Testis (tissue), 3 donors: ENCODE measurements around the gene RDH5. TPM values are rescaled to one million over a fixed set of nuclear protein-coding genes. Genes with fewer than 3 reads are reported as not detected.

Source experiments
- DNase-seq: peaks from one replicate; pipeline ENCODE4 v3.0.0-alpha.2; 2019
- H3K27ac ChIP-seq, 2 donors: fragments of 200-600 bp; sonication (generic); one replicate each; pipeline ENCODE4 v1.5.1; 2019
- H3K27me3 ChIP-seq: fragments of 200-600 bp; sonication (generic); one replicate; pipeline ENCODE4 v1.5.1; 2019
- H3K36me3 ChIP-seq: fragments of 200-600 bp; sonication (generic); one replicate; pipeline ENCODE4 v1.5.1; 2017; ENCODE audit warnings: low read depth; ENCODE audit errors: missing control alignments
- H3K4me1 ChIP-seq: fragments of 200-600 bp; sonication (generic); one replicate; pipeline ENCODE4 v1.5.1; 2019
- H3K4me3 ChIP-seq, 2 donors: fragments of 200-600 bp; sonication (generic); one replicate each; pipeline ENCODE4 v1.5.1; 2017 to 2019
- H3K9me3 ChIP-seq: fragments of 200-600 bp; sonication (generic); one replicate; pipeline ENCODE4 v1.5.1; 2017
- POLR2A ChIP-seq: fragments of 450-650 bp; IDR thresholded peaks from one replicate; pipeline ENCODE4 v1.6.1; 2017; ENCODE audit warnings: antibody characterized with exemption, mild to moderate bottlenecking, moderate library complexity
- WGBS, 2 donors: methylation state at CpG; one replicate each; pipeline ENCODE4 v1.1.5; 2018; 5-methylcytosine and 5-hydroxymethylcytosine counted together
- intact Hi-C: fragments of 100-400 bp; cut with DNase I; formaldehyde crosslinking; loops from one replicate; pipeline ENCODE4 v1.15.1; 2023; ENCODE audit warnings: low total_unique reads
- polyA plus RNA-seq: library from polyadenylated mRNA; stranded (reverse); fragments of 350-450 nt; fragmentation: Illumina TruSeq; extraction: RNeasy Lipid Tissue Mini Kit (QIAGEN cat#74804); gene quantifications from one replicate; pipeline ENCODE4 v1.2.3, GENCODE V29; 2014; ENCODE audit warnings: low read depth, low replicate concordance; ENCODE audit not compliant: insufficient read depth
- total RNA-seq, 2 donors: library from RNA; depleted of rRNA; stranded (reverse); fragments of >200 nt; gene quantifications; one replicate each; pipeline ENCODE4 v1.2.3, GENCODE V29; 2016
- TF ChIP-seq, protein P1 (sequence below), 3 experiments: fragments of 450-650 bp in 2 of 3; fragments of 200-600 bp in 1 of 3; sonication (generic) in 1 of 3; IDR thresholded peaks; one replicate each; pipeline ENCODE4 v1.5.1; 2016 to 2019; ENCODE audit warnings: antibody characterized with exemption in 3 of 3, mild to moderate bottlenecking in 2 of 3, moderate library complexity in 1 of 3

RDH5 gene
- total and polyA plus RNA-seq, 3 donors from 2014 or later, result 9.8 to 18.0 (median 15.1) TPM

DNA sequence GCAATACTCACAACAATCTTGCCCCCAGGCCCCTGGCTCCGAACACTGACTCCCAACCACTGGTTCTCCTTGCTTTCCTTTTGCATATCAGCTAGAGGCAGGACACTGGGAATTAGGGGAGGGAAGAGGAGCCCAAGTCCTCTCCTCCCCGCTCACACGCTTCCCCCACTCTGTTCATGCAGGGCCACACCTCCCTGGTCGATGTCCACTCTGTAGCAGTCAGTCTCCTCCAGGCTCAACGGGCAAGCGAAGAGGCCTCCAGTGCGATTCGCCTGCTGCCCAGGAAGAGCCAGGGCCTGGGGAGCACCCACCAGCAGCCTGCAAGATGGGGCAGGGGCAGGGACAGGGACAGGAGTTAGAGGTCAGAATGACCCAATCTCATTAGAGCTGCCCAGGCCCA, 17.3 kb upstream of the RDH5 start:
- TF ChIP-seq, protein P1, sequence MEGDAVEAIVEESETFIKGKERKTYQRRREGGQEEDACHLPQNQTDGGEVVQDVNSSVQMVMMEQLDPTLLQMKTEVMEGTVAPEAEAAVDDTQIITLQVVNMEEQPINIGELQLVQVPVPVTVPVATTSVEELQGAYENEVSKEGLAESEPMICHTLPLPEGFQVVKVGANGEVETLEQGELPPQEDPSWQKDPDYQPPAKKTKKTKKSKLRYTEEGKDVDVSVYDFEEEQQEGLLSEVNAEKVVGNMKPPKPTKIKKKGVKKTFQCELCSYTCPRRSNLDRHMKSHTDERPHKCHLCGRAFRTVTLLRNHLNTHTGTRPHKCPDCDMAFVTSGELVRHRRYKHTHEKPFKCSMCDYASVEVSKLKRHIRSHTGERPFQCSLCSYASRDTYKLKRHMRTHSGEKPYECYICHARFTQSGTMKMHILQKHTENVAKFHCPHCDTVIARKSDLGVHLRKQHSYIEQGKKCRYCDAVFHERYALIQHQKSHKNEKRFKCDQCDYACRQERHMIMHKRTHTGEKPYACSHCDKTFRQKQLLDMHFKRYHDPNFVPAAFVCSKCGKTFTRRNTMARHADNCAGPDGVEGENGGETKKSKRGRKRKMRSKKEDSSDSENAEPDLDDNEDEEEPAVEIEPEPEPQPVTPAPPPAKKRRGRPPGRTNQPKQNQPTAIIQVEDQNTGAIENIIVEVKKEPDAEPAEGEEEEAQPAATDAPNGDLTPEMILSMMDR (IDR thresholded peaks at IDR 0.05), result no peak
- no peak for TF ChIP-seq POLR2A
- intact Hi-C loops, result no loop called here
- Histone ChIP-seq H3K4me1 (peaks cover 6% of the 10 kb centered on the region), H3K36me3 (no peaks in the 10 kb centered on the region), H3K4me3 (no peak overlapping the region), H3K27me3 (no peaks in the 10 kb centered on the region), H3K9me3 (no peaks in the 10 kb centered on the region), H3K27ac (no peak overlapping the region)
- 90 to 92% methylated on average over 8 of the region's 8 CpGs for WGBS, 2 donors
- no peak for DNase-seq

DNA sequence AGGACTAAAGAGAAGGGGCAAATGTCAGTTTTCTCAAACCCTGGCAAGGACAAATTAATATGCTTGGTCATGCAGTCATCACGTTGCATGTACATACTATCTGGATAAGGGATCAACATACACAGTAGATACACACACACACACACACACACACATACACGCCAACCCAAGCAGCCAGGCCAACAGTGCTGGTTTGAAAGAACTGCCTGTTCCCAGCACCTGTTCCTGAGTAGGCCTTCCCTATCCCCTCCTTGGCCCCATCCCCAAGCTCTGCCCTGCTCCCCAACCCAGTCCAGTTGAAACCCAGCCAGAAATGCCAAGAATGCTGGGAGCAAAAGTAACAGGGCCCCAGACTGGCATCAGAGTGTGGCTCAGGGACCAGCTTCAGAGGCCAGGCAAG, 16.9 kb upstream of the RDH5 start:
- Histone ChIP-seq H3K27me3 (no peaks in the 10 kb centered on the region), H3K4me1 (peaks cover 8% of the 10 kb centered on the region), H3K9me3 (no peaks in the 10 kb centered on the region), H3K27ac (no peak overlapping the region), H3K4me3 (no peak overlapping the region), H3K36me3 (no peaks in the 10 kb centered on the region)
- no peak for DNase-seq
- no peak for TF ChIP-seq POLR2A
- TF ChIP-seq, protein P1 (IDR thresholded peaks at IDR 0.05), result no peak
- intact Hi-C loops, result no loop called here
- 63 to 71% methylated on average over 2 of the region's 2 CpGs for WGBS, 2 donors

DNA sequence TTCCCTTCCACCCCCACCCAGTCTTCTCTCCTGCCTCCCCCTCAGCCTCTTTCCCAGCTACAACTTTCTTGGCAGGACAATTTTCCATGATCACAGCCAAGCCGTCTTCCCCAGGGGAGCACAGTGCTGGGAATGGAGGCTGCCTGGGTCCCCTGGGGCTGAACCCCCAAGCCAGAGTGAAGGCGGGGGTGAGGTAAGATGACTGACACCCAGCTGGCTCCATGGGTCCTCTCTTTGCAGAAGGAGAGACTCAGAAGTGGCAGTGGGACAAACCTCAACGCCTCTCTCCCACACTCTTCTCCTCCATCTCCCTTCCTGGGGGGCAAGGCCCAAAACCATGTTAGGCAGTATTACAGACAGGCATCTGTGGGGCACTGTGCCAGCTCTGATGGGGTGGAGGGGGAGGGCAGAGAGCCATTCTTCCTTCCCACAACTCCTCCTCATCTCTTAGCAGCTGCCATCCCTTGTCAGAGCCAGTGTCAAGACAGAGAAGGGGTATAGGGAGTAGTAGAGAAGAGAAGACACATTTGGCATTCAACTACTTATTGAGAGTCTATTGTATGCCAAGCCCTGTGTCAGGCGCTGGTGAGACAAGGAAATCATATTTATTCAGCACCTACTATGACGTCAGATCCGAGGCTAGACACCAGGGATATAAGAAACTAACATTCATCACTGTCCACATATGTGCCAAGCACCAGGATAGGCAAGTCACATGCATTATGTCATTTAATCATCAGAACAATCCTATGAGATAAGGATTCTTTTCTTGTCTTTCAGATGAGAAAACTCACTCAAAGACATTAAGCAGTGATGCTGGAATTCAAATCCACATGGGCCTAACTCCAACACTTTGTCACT, 16.1 kb upstream of the RDH5 start:
- no peaks in the 10 kb centered on the region for H3K9me3 ChIP-seq
- TF ChIP-seq POLR2A, result no peak
- TF ChIP-seq, protein P1 (IDR thresholded peaks at IDR 0.05), result no peak
- intact Hi-C loops, result no loop called here
- WGBS, 2 donors, result 81 to 86% methylated on average over 6 of the region's 6 CpGs
- no peak for DNase-seq
- no peak overlapping the region for H3K27ac ChIP-seq
- peaks cover 14% of the 10 kb centered on the region for H3K4me1 ChIP-seq
- no peaks in the 10 kb centered on the region for H3K27me3 ChIP-seq
- H3K36me3 ChIP-seq, result no peaks in the 10 kb centered on the region
- no peak overlapping the region for H3K4me3 ChIP-seq

DNA sequence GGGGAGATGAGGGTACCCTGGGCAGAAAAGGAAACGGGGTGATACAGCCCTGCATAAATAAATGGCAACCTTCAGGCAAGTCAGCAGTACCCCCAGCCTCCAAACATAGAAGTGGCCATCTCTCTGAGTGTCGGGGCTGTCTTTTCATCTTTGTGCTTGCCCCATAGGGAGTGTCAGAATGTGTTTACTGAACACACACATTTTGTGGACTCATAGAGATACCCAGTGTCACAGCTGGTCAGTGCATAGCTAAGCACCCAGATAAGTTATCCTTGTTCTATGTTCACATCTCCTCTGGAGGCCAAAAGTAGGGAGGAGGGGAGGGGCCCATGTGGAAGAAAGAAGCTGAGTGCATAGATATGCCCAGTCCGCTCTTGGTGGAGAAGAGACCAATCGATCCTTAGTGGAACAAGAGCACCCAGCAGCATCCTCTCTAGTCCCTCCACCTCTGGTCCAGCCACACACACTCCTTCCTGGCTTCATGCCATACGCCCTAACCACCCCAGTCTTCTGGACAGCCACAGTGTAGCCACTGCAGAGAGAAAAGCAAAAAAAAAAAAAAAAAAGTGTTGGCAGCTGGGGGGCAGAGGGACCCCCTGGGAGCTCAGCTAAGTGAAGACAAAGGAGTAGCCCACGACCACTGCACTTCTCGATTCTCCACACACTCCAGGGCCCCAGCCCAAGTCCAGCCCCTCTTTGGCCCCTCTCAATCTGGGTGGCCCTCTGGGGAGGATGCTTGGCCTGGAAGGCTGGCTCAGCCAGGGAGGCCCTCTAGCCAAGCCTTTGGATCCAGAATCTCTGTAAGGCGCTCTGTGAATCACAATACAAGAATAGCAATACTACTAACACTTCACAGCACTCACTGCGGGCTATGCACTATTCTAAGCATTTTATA, 15.1 kb upstream of the RDH5 start:
- intact Hi-C loops, result no loop called here
- no peak for DNase-seq
- Histone ChIP-seq H3K4me1 (peaks cover 14% of the 10 kb centered on the region), H3K9me3 (no peaks in the 10 kb centered on the region), H3K27me3 (no peaks in the 10 kb centered on the region), H3K27ac (no peak overlapping the region), H3K36me3 (no peaks in the 10 kb centered on the region), H3K4me3 (no peak overlapping the region)
- TF ChIP-seq, protein P1 (IDR thresholded peaks at IDR 0.05), result no peak
- TF ChIP-seq POLR2A, result no peak
- 67 to 82% methylated on average over 9 of the region's 9 CpGs for WGBS, 2 donors
